ENCODE measurements around the gene C20orf204.
A peak's percentile ranks its signal among the peaks of the same experiment; 100 is the strongest.

C20orf204 gene

GRCh38 chr20:64076061-64076997 lies 40.3 kb downstream of the C20orf204 start:
- DNase-seq (ENCODE audit: insufficient read length, low spot score) (no peak), FAIRE-seq (no peak)
- TF ChIP-seq CTCF (IDR thresholded peaks at IDR 0.05; ENCODE audit: insufficient read depth, missing control alignments) = no peak

GRCh38 chr20:64077094-64077493 lies 41.1 kb downstream of the C20orf204 start:
- no peak for TF ChIP-seq CTCF (IDR thresholded peaks at IDR 0.05; ENCODE audit: insufficient read depth, missing control alignments)
- no peak for FAIRE-seq
- no peak for DNase-seq (ENCODE audit: insufficient read length, low spot score)

- TF ChIP-seq CTCF (IDR thresholded peaks at IDR 0.05; ENCODE audit: insufficient read depth, missing control alignments) = no peak
- FAIRE-seq = no peak
Measured at GRCh38 chr20:64077541-64077875, 41.5 kb downstream of the C20orf204 start.

GRCh38 chr20:64077876-64078551 lies 42.0 kb downstream of the C20orf204 start:
- DNase-seq (ENCODE audit: insufficient read length, low spot score) = no peak
- no peak for FAIRE-seq
- TF ChIP-seq CTCF (IDR thresholded peaks at IDR 0.05; ENCODE audit: insufficient read depth, missing control alignments) = no peak

More at GRCh38 chr20:64077541-64077875, 41.5 kb downstream of the C20orf204 start:
- DNase-seq (ENCODE audit: insufficient read length, low spot score) = no peak

GRCh38 chr20:64078934-64079272 lies 42.9 kb downstream of the C20orf204 start:
- TF ChIP-seq CTCF (IDR thresholded peaks at IDR 0.05; ENCODE audit: insufficient read depth, missing control alignments) = no peak
- FAIRE-seq (no peak), DNase-seq (ENCODE audit: insufficient read length, low spot score) (no peak)

GRCh38 chr20:64079273-64080012 lies 43.5 kb downstream of the C20orf204 start, which contains the start of gene RGS19:
RGS19 (minus strand) TSS chr20:64079518; CDS start chr20:64076886, 2,632 bp downstream.
- DNase-seq (ENCODE audit: insufficient read length, low spot score) (peak; percentile 43), FAIRE-seq (no peak)
- TF ChIP-seq CTCF (IDR thresholded peaks at IDR 0.05; ENCODE audit: insufficient read depth, missing control alignments) = no peak

Data from D721Med (cell line).